Tibial nerve (tissue), 4 donors: ENCODE data around the gene ASCC1. TPM values are rescaled to one million over a fixed set of nuclear protein-coding genes. Genes with fewer than 3 reads are reported as not detected.

Experiments used
- DNase-seq, 2 donors: peaks; one replicate each; pipeline ENCODE4 v3.0.0-alpha.2; 2019; ENCODE audit warnings: low spot score in 2 of 2
- H3K27ac ChIP-seq, 4 donors: fragments of 200-600 bp; sonication (generic) in 3 of 4; one replicate each; pipeline ENCODE4 v1.5.1; 2017 to 2019; ENCODE audit warnings: mild to moderate bottlenecking in 1 of 4
- H3K27me3 ChIP-seq, 2 donors: fragments of 200-600 bp; sonication (generic) in 1 of 2; one replicate each; pipeline versions ENCODE4 v1.5.1 to v1.6.0; 2017 to 2019
- H3K36me3 ChIP-seq, 3 donors: fragments of 200-600 bp; sonication (generic); one replicate each; pipeline ENCODE4 v1.5.1; 2018 to 2019
- H3K4me1 ChIP-seq, 4 donors: fragments of 200-600 bp; sonication (generic) in 3 of 4; one replicate each; pipeline ENCODE4 v1.5.1; 2017 to 2019
- H3K4me3 ChIP-seq, 4 donors: fragments of 200-600 bp; sonication (generic) in 3 of 4; one replicate each; pipeline ENCODE4 v1.5.1; 2017 to 2019; ENCODE audit warnings: mild to moderate bottlenecking in 1 of 4, moderate library complexity in 1 of 4
- H3K9me3 ChIP-seq, 4 donors: fragments of 200-600 bp; sonication (generic) in 3 of 4; one replicate each; pipeline ENCODE4 v1.5.1; 2017 to 2019
- CTCF ChIP-seq, 5 experiments: fragments of 200-600 bp in 3 of 5; fragments of 450-650 bp in 2 of 5; sonication (generic) in 3 of 5; IDR thresholded peaks; one replicate each; pipeline ENCODE4 v1.5.1; 2016 to 2019; ENCODE audit warnings: antibody characterized with exemption in 5 of 5, mild to moderate bottlenecking in 3 of 5, moderate library complexity in 2 of 5
- EP300 ChIP-seq, 2 donors: sonication (generic); formaldehyde crosslinking; IDR thresholded peaks; one replicate each; pipeline ENCODE4 v1.6.1; 2017; ENCODE audit warnings: antibody characterized with exemption in 2 of 2, mild to moderate bottlenecking in 1 of 2
- POLR2A ChIP-seq, 2 donors: fragments of 450-650 bp; IDR thresholded peaks; one replicate each; pipeline ENCODE4 v1.6.1; 2017; ENCODE audit warnings: antibody characterized with exemption in 2 of 2, mild to moderate bottlenecking in 2 of 2, moderate library complexity in 2 of 2
- WGBS, 2 donors: methylation state at CpG; one replicate each; pipeline ENCODE4 v1.1.5; 2018; 5-methylcytosine and 5-hydroxymethylcytosine counted together
- total RNA-seq, 4 donors: library from RNA; depleted of rRNA; stranded (reverse); fragments of >200 nt; gene quantifications; one replicate each; pipeline ENCODE4 v1.1.0, GENCODE V29; 2016

Gene ASCC1
- total RNA-seq, 4 donors from 2014 or later, result 34.2 to 85.7 (median 54.2) TPM

GRCh38 chr10:72234560-72235095 lies 18.6 kb upstream of the ASCC1 start:
- no peak overlapping the region for H3K4me3 ChIP-seq
- no peaks in the 10 kb centered on the region for H3K9me3 ChIP-seq
- peaks cover 6 to 82% (median 18%) of the 10 kb centered on the region in 3 donors for H3K36me3 ChIP-seq
- no peak for TF ChIP-seq EP300 (IDR thresholded peaks at IDR 0.05)
- TF ChIP-seq CTCF (IDR thresholded peaks at IDR 0.05), result no peak
- no peak for TF ChIP-seq POLR2A (IDR thresholded peaks at IDR 0.05)
- H3K4me1 ChIP-seq, result peaks cover 0 to 33% (median 5%) of the 10 kb centered on the region in 4 donors
- H3K27ac ChIP-seq, result no peak overlapping the region
- 87 to 91% methylated on average over 6 of the region's 6 CpGs for WGBS, 2 donors
- DNase-seq, result no peak
- H3K27me3 ChIP-seq, result no peaks in the 10 kb centered on the region

- Histone ChIP-seq H3K4me3 (no peak overlapping the region), H3K27me3 (no peaks in the 10 kb centered on the region), H3K27ac (peak overlapping the region in 2 of 4 donors; percentile 54 to 58), H3K4me1 (peaks cover 0 to 33% (median 11%) of the 10 kb centered on the region in 4 donors), H3K36me3 (peaks cover 6 to 82% (median 18%) of the 10 kb centered on the region in 3 donors), H3K9me3 (no peaks in the 10 kb centered on the region)
- no peak for TF ChIP-seq POLR2A (IDR thresholded peaks at IDR 0.05)
- no peak for TF ChIP-seq CTCF (IDR thresholded peaks at IDR 0.05)
- no peak for DNase-seq
These were observed 17.5 kb upstream of the ASCC1 start for GRCh38 chr10:72233621-72234020.

- H3K4me1 ChIP-seq, result peaks cover 0 to 49% (median 21%) of the 10 kb centered on the region in 4 donors
- no peak for DNase-seq
- TF ChIP-seq EP300 (IDR thresholded peaks at IDR 0.05), result peak in 1 of 2 donors; percentile 80
- TF ChIP-seq POLR2A (IDR thresholded peaks at IDR 0.05), result no peak
- no peaks in the 10 kb centered on the region for H3K27me3 ChIP-seq
- WGBS, 2 donors, result 57 to 71% methylated on average over 8 of the region's 8 CpGs
- H3K9me3 ChIP-seq, result no peaks in the 10 kb centered on the region
- H3K27ac ChIP-seq, result peak overlapping the region; percentile 11 to 92 (median 70)
- H3K36me3 ChIP-seq, result peaks cover 4 to 62% (median 18%) of the 10 kb centered on the region in 3 donors
- no peak overlapping the region for H3K4me3 ChIP-seq
These were observed 13.5 kb upstream of the ASCC1 start for GRCh38 chr10:72229261-72230251.

GRCh38 chr10:72228318-72228751 lies 12.3 kb upstream of the ASCC1 start:
- Histone ChIP-seq H3K4me3 (no peak overlapping the region), H3K27me3 (no peaks in the 10 kb centered on the region), H3K4me1 (peaks cover 0 to 62% (median 28%) of the 10 kb centered on the region in 4 donors), H3K9me3 (no peaks in the 10 kb centered on the region), H3K27ac (peak overlapping the region; percentile 11 to 92 (median 72)), H3K36me3 (peaks cover 1 to 53% (median 18%) of the 10 kb centered on the region in 3 donors)
- TF ChIP-seq EP300 (IDR thresholded peaks at IDR 0.05) (no peak), CTCF (IDR thresholded peaks at IDR 0.05) (no peak), POLR2A (IDR thresholded peaks at IDR 0.05) (no peak)
- WGBS, 2 donors, result 50% methylated on average over 2 of the region's 2 CpGs
- no peak for DNase-seq

GRCh38 chr10:72227826-72228225 lies 11.8 kb upstream of the ASCC1 start:
- DNase-seq, result no peak
- H3K9me3 ChIP-seq, result no peaks in the 10 kb centered on the region
- H3K4me3 ChIP-seq, result no peak overlapping the region
- TF ChIP-seq EP300 (IDR thresholded peaks at IDR 0.05) (no peak), CTCF (IDR thresholded peaks at IDR 0.05) (no peak), POLR2A (IDR thresholded peaks at IDR 0.05) (no peak)
- H3K27ac ChIP-seq, result peak overlapping the region in 3 of 4 donors; percentile 36 to 92 (median 89)
- WGBS, 2 donors, result 73 to 77% methylated on average over 6 of the region's 6 CpGs
- H3K4me1 ChIP-seq, result peaks cover 0 to 62% (median 31%) of the 10 kb centered on the region in 4 donors
- H3K27me3 ChIP-seq, result no peaks in the 10 kb centered on the region
- peaks cover 0 to 48% (median 13%) of the 10 kb centered on the region in 3 donors for H3K36me3 ChIP-seq
